Colonic mucosa (tissue), 4 donors: Measurements from ENCODE around the gene NFYB. TPM values are rescaled to one million over a fixed set of nuclear protein-coding genes. Genes with fewer than 3 reads are reported as not detected.

Experiments
- DNase-seq: peaks from one replicate; pipeline ENCODE4 v3.0.0-alpha.2; 2020
- H3K27ac ChIP-seq: fragments of 200-600 bp; one replicate; pipeline ENCODE4 v1.8.0; 2021
- H3K27me3 ChIP-seq: fragments of 200-600 bp; one replicate; pipeline ENCODE4 v1.8.0; 2021
- H3K36me3 ChIP-seq: fragments of 200-600 bp; one replicate; pipeline ENCODE4 v1.8.0; 2021
- H3K4me1 ChIP-seq: fragments of 200-600 bp; one replicate; pipeline ENCODE4 v1.8.0; 2021; ENCODE audit warnings: mild to moderate bottlenecking
- H3K4me3 ChIP-seq: fragments of 200-600 bp; one replicate; pipeline ENCODE4 v1.8.0; 2021
- H3K9ac ChIP-seq, 2 donors: one replicate each; pipeline ENCODE4 v1.7.0; 2013; ENCODE audit warnings: control low read depth in 2 of 2, low read depth in 2 of 2, low read length in 2 of 2
- H3K9me3 ChIP-seq: fragments of 200-600 bp; one replicate; pipeline ENCODE4 v1.8.0; 2021
- CTCF ChIP-seq: fragments of 200-600 bp; IDR thresholded peaks from one replicate; pipeline ENCODE4 v1.8.0; 2022; ENCODE audit warnings: antibody characterized with exemption, mild to moderate bottlenecking
- intact Hi-C: fragments of 100-400 bp; cut with DNase I; formaldehyde crosslinking; loops from one replicate; pipeline ENCODE4 v1.14.1; 2022
- total RNA-seq, 2 donors: library from RNA; stranded (reverse); fragmentation: NEBNext Ultra II Directional in 1 of 2; extraction: Animal tissue kit (Norgen Biotek cat#: 25700) in 1 of 2; gene quantifications; one replicate each; pipeline ENCODE4 v1.2.1, GENCODE V29; 2021
- donor health status: healthy.
- donor health status: DM: no; HTN: no; CAD: no.
- donor health status: DM: no; HTN: no; CAD: no.

NFYB gene
- total RNA-seq, 2 donors from 2014 or later, result 15.6 to 19.8 TPM

GRCh38 chr12:104143002-104143401 is 5.0 kb upstream of the NFYB start:
- TF ChIP-seq CTCF, result no peak
- Histone ChIP-seq H3K4me3 (no peak overlapping the region), H3K27me3 (no peaks in the 10 kb centered on the region), H3K27ac (no peak overlapping the region), H3K9me3 (no peaks in the 10 kb centered on the region), H3K4me1 (no peaks in the 10 kb centered on the region), H3K36me3 (no peaks in the 10 kb centered on the region), H3K9ac (no peak overlapping the region)
- intact Hi-C loops, result no loop called here
- DNase-seq, result no peak

- Histone ChIP-seq H3K27me3 (no peaks in the 10 kb centered on the region), H3K27ac (no peak overlapping the region), H3K9ac (no peak overlapping the region), H3K36me3 (no peaks in the 10 kb centered on the region), H3K4me1 (no peaks in the 10 kb centered on the region), H3K4me3 (no peak overlapping the region), H3K9me3 (no peaks in the 10 kb centered on the region)
- no peak for DNase-seq
- intact Hi-C loops, result no loop called here
- TF ChIP-seq CTCF, result no peak
These were observed 4.5 kb upstream of the NFYB start for GRCh38 chr12:104142543-104142942.

GRCh38 chr12:104138797-104139152 is 765 bp upstream of the NFYB start:
- Histone ChIP-seq H3K4me1 (no peaks in the 10 kb centered on the region), H3K4me3 (peak overlapping the region; percentile 31), H3K27ac (peak overlapping the region; percentile 66), H3K9me3 (no peaks in the 10 kb centered on the region), H3K36me3 (no peaks in the 10 kb centered on the region), H3K9ac (peak overlapping the region; percentile 43 to 66), H3K27me3 (no peaks in the 10 kb centered on the region)
- intact Hi-C loops, result no loop called here
- TF ChIP-seq CTCF, result no peak
- DNase-seq, result no peak

- intact Hi-C loops, result no loop called here
- DNase-seq, result peak; percentile 41
- no peaks in the 10 kb centered on the region for H3K9me3 ChIP-seq
- H3K36me3 ChIP-seq, result no peaks in the 10 kb centered on the region
- H3K4me3 ChIP-seq, result peak overlapping the region; percentile 75
- no peaks in the 10 kb centered on the region for H3K27me3 ChIP-seq
- H3K4me1 ChIP-seq, result no peaks in the 10 kb centered on the region
- no peak for TF ChIP-seq CTCF
- H3K9ac ChIP-seq, result peak overlapping the region; percentile 78 to 82
- peak overlapping the region; percentile 77 for H3K27ac ChIP-seq
These were observed 759 bp downstream of the NFYB start for GRCh38 chr12:104137001-104137901.

GRCh38 chr12:104136577-104136976 is 1.4 kb downstream of the NFYB start:
- no peak for TF ChIP-seq CTCF
- no peaks in the 10 kb centered on the region for H3K36me3 ChIP-seq
- DNase-seq, result no peak
- H3K9me3 ChIP-seq, result no peaks in the 10 kb centered on the region
- no peaks in the 10 kb centered on the region for H3K4me1 ChIP-seq
- H3K4me3 ChIP-seq, result peak overlapping the region; percentile 75
- H3K9ac ChIP-seq, result peak overlapping the region in 1 of 2 donors; percentile 78
- no peaks in the 10 kb centered on the region for H3K27me3 ChIP-seq
- intact Hi-C loops, result no loop called here
- H3K27ac ChIP-seq, result no peak overlapping the region
